Stimulated activated naive CD8-positive, alpha-beta T cell treated with anti-CD3 and anti-CD28 coated beads, Interleukin-15, amount 100 ng/mL, for 72 hours (primary cell): ENCODE measurements around the gene EPHB2.
"Not testable (repeated sequence)": the region's sequence is repeated elsewhere in the genome, so short reads cannot be mapped to it uniquely, and the experiment has no call there.

ENCODE experiments used
- ATAC-seq: fragments of 150-1000 bp; cut with Tn5 transposase; 2 replicates; pipeline ENCODE4 v1.10.0; 2021; ENCODE audit warnings: mild to moderate bottlenecking, moderate library complexity
- DNase-seq, 2 donors: peaks; one replicate each; pipeline ENCODE4 v3.0.0; 2021 to 2022
- H3K27ac Mint-ChIP-seq, 2 donors: one replicate each; pipeline ENCODE4 v1.8.0; 2022; ENCODE audit warnings: mild to moderate bottlenecking in 2 of 2, mixed read lengths in 2 of 2, moderate library complexity in 2 of 2
- H3K27me3 Mint-ChIP-seq: one replicate; pipeline ENCODE4 v1.8.0; 2022; ENCODE audit warnings: mixed read lengths
- H3K4me1 Mint-ChIP-seq: one replicate; pipeline ENCODE4 v1.8.0; 2022; ENCODE audit warnings: mild to moderate bottlenecking, mixed read lengths
- H3K4me3 Mint-ChIP-seq, 2 donors: one replicate each; pipeline ENCODE4 v1.8.0; 2022; ENCODE audit warnings: mild to moderate bottlenecking in 2 of 2, mixed read lengths in 2 of 2, moderate library complexity in 1 of 2
- H3K9me3 Mint-ChIP-seq, 2 donors: one replicate each; pipeline ENCODE4 v1.8.0; 2022; ENCODE audit warnings: mixed read lengths in 2 of 2

The EPHB2 gene

DNA sequence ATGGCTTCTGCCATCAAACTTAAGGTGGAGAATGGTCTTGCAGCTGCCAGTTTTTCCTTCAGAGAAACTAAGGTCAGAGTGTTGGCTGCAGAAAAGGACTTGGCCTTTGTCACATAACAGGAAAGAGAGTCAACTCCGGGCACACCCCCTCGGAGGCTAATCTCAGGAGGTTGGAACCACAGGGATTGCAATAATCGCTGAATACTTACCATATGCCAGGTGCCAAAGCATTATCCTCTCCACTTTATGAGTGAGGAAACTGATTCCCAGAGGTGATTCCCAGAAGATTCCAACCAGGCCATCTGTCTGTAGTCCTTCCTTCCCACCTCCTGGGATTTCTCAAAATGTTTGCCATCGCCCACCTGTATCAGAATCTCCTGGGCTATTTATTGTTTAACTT lies 208.0 kb downstream of the EPHB2 start:
- peaks cover 40% of the 10 kb centered on the region for H3K27me3 Mint-ChIP-seq
- no peak for DNase-seq
- no peak overlapping the region for H3K4me3 Mint-ChIP-seq
- ATAC-seq = no peak
- H3K9me3 Mint-ChIP-seq = no peaks in the 10 kb centered on the region
- peak overlapping the region in 1 of 2 donors; percentile 15 for H3K27ac Mint-ChIP-seq
- no peaks in the 10 kb centered on the region for H3K4me1 Mint-ChIP-seq

- no peaks in the 10 kb centered on the region for H3K9me3 Mint-ChIP-seq
- DNase-seq (no peak), ATAC-seq (no peak)
These were observed 208.8 kb downstream of the EPHB2 start for GRCh38 chr1:22919341-22920025.

GRCh38 chr1:22920026-22920733 lies 209.5 kb downstream of the EPHB2 start:
- ATAC-seq = no peak
- no peaks in the 10 kb centered on the region for H3K9me3 Mint-ChIP-seq

More at GRCh38 chr1:22919341-22920025, 208.8 kb downstream of the EPHB2 start:
- no peak overlapping the region for H3K4me3 Mint-ChIP-seq
- H3K4me1 Mint-ChIP-seq = no peaks in the 10 kb centered on the region
- H3K27me3 Mint-ChIP-seq = peaks cover 44% of the 10 kb centered on the region
- H3K27ac Mint-ChIP-seq = no peak overlapping the region

GRCh38 chr1:22920734-22921451 lies 210.3 kb downstream of the EPHB2 start:
- Mint-ChIP-seq H3K27ac (no peak overlapping the region), H3K4me1 (no peaks in the 10 kb centered on the region), H3K9me3 (no peaks in the 10 kb centered on the region), H3K27me3 (peaks cover 38% of the 10 kb centered on the region), H3K4me3 (no peak overlapping the region)
- ATAC-seq = no peak
- DNase-seq = no peak

More at GRCh38 chr1:22920026-22920733, 209.5 kb downstream of the EPHB2 start:
- DNase-seq = no peak
- H3K4me3 Mint-ChIP-seq = no peak overlapping the region
- H3K4me1 Mint-ChIP-seq = no peaks in the 10 kb centered on the region
- H3K27ac Mint-ChIP-seq = no peak overlapping the region
- peaks cover 42% of the 10 kb centered on the region for H3K27me3 Mint-ChIP-seq

GRCh38 chr1:22921452-22922126 lies 210.9 kb downstream of the EPHB2 start:
- H3K9me3 Mint-ChIP-seq = no peaks in the 10 kb centered on the region
- no peak overlapping the region for H3K4me3 Mint-ChIP-seq
- H3K27ac Mint-ChIP-seq = no peak overlapping the region
- peaks cover 35% of the 10 kb centered on the region for H3K27me3 Mint-ChIP-seq
- DNase-seq (no peak), ATAC-seq (no peak)
- H3K4me1 Mint-ChIP-seq = no peaks in the 10 kb centered on the region

GRCh38 chr1:22922640-22923039 lies 212.0 kb downstream of the EPHB2 start:
- H3K27ac Mint-ChIP-seq = no peak overlapping the region
- ATAC-seq (no peak), DNase-seq (no peak)
- H3K27me3 Mint-ChIP-seq = peaks cover 28% of the 10 kb centered on the region
- no peaks in the 10 kb centered on the region for H3K9me3 Mint-ChIP-seq
- H3K4me1 Mint-ChIP-seq = no peaks in the 10 kb centered on the region
- no peak overlapping the region for H3K4me3 Mint-ChIP-seq

- DNase-seq = no peak
- Mint-ChIP-seq H3K27me3 (peaks cover 41% of the 10 kb centered on the region), H3K4me3 (no peak overlapping the region), H3K27ac (no peak overlapping the region), H3K9me3 (no peaks in the 10 kb centered on the region), H3K4me1 (no peaks in the 10 kb centered on the region)
- ATAC-seq = no peak
These were observed 214.5 kb downstream of the EPHB2 start for GRCh38 chr1:22925111-22925510.

- ATAC-seq (peak; percentile 57), DNase-seq (peak; percentile 16 to 36)
- Mint-ChIP-seq H3K27ac (no peak overlapping the region), H3K9me3 (no peaks in the 10 kb centered on the region), H3K27me3 (peaks cover 17% of the 10 kb centered on the region), H3K4me1 (no peaks in the 10 kb centered on the region), H3K4me3 (no peak overlapping the region)
These were observed 219.7 kb downstream of the EPHB2 start for GRCh38 chr1:22930240-22930912.

DNA sequence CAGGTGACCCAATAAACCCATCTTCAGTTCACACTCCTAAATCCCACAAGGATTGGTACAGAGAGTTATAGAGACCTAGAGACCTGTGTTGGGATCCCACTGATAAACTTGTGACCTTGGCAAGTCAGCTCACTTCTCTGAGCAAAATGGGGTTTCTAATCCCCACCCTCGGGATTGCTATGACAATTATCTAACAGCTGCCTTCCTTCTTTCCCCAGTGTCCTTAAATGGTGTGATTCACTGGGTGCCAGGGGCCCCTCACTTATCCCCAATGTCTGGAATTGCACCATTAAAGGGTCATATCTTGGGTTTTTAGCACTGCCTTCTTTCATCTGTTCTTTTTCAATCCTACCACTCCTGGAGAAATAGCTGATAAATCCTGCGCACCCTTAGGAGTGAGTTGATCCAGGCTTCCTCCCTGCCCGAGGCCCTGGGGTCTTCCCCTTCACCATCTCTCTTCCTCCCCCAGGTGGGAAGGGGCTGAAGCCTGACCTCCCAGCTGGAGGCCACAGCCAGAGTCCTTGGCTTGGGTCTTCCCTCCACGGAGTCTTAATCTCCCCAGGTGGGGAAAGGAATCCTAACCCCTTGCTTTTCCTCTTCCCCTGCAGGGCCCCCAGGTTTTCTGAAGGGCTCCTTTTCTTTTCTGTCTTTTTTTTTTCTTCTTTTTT lies 222.3 kb downstream of the EPHB2 start:
- peaks cover 10% of the 10 kb centered on the region for H3K27me3 Mint-ChIP-seq
- no peak for ATAC-seq
- H3K4me3 Mint-ChIP-seq = no peak overlapping the region
- no peak for DNase-seq
- no peaks in the 10 kb centered on the region for H3K9me3 Mint-ChIP-seq
- H3K27ac Mint-ChIP-seq = no peak overlapping the region
- H3K4me1 Mint-ChIP-seq = no peaks in the 10 kb centered on the region

GRCh38 chr1:22935433-22935832 lies 224.8 kb downstream of the EPHB2 start:
- ATAC-seq (no peak), DNase-seq (no peak)
- Mint-ChIP-seq H3K4me3 (no peak overlapping the region), H3K4me1 (no peaks in the 10 kb centered on the region), H3K9me3 (no peaks in the 10 kb centered on the region), H3K27ac (no peak overlapping the region), H3K27me3 (no peaks in the 10 kb centered on the region)

GRCh38 chr1:22936681-22937080 lies 226.0 kb downstream of the EPHB2 start:
- H3K27me3 Mint-ChIP-seq = no peaks in the 10 kb centered on the region
- DNase-seq (no peak), ATAC-seq (no peak)
- no peaks in the 10 kb centered on the region for H3K4me1 Mint-ChIP-seq
- H3K4me3 Mint-ChIP-seq = no peak overlapping the region
- H3K9me3 Mint-ChIP-seq = no peaks in the 10 kb centered on the region
- H3K27ac Mint-ChIP-seq = no peak overlapping the region

DNA sequence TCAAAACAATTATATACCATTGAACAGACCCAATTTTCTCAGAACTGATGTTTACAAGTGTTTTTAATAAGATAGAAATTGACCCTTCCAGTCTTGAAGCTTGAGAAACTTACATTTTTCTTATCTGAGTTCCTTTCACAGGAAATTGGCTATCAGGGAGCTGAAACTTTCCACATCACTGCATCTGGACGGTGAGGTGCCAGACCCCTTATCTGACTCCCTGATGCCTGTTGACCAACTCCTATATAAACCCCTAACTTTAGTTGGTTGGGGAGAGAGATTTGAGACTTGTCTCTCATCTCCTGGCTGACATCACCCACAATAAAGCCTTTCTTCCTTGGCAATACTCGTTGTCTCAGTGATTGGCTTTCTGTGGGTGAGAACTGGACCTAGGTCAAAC lies 230.6 kb downstream of the EPHB2 start:
- Mint-ChIP-seq H3K27ac (no peak overlapping the region), H3K4me3 (no peak overlapping the region), H3K4me1 (no peaks in the 10 kb centered on the region), H3K9me3 (no peaks in the 10 kb centered on the region), H3K27me3 (peaks cover 14% of the 10 kb centered on the region)
- DNase-seq (no peak), ATAC-seq (no peak)

DNA sequence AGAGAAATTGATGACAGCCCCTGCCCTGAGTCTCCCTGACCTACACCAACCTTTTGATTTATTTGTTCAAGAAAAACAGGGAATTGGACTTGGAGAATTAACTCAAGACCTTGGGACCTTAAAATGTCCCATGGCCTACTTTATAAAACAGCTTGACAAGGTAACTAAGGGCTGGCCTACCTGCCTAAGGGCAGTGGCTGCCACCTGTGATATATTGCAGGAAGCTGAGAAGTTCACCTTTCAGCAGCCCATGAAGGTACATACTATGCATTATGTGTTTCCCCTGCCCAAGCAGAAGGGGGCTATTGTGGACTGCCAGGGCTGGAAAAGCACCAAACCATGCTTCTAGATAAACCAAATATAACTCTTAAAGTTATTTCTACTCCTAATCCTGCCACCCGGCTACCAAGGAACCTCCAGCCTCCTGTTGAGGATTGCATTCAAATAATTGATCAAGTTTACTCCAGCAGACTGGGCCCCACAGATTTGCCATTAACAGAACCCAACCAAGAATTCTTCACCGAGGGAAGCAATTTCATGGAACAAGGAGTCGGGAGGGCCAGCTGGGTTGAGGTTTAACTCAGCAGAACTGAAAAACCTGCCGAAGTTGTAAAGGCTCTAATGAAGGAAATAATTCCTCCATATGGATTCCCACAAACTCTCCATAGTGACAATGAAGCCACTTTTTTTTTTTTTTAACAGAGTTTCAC lies 233.9 kb downstream of the EPHB2 start:
- Mint-ChIP-seq H3K27me3 (peaks cover 31% of the 10 kb centered on the region), H3K27ac (no peak overlapping the region), H3K9me3 (no peaks in the 10 kb centered on the region), H3K4me1 (no peaks in the 10 kb centered on the region), H3K4me3 (no peak overlapping the region)
- DNase-seq = no peak
- ATAC-seq = no peak

- not testable (repeated sequence) for H3K27ac Mint-ChIP-seq, ATAC-seq, H3K4me3 Mint-ChIP-seq, DNase-seq, H3K9me3 Mint-ChIP-seq, H3K4me1 Mint-ChIP-seq
- peaks cover 36% of the 10 kb centered on the region for H3K27me3 Mint-ChIP-seq
These were observed 234.5 kb downstream of the EPHB2 start for GRCh38 chr1:22945171-22945570.
